ENCODE measurements around the gene MAPKBP1.

MAPKBP1 gene

DNA sequence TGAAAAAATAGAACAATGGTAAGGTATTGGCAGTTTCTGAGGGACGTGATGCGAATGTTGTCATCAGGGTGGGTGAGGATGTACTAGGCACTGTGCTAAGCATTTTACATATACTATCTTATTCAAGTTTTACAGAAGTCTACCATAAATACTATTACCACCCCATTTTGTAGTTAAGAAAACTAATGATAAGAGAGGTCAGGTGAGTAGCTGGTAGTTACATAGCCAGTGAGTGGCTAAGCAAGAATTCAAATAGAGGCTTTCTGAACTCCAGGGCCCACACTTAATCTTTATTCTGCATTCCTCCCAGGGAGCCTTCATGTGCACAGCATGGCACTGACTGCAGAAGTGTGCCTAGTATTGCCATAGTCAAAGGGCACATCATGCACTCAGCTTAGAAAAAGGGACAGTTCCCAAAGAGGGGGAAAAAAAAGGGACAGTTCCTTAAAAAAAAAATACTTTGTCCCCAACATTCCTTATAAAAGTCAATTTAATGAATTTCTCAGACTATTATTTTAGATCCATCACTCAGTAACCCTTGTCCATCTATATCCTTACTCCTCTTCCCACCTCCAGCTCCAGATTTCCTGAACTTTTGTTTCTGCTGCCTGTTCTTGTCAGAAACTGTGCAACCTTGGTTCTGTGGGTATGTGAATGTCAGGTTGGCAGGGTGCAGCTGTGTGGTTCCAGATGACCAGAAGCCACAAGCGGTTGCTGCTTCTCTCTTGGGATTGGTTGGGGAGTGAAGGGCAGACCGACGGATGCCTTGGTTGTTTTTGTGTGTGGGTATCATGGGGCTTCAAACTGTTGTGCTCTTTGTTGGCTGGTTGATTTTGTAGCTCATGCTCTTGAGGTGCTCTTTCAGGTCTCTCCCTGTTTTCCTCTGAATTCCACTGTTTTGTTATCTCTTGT is 8.3 kb downstream of the MAPKBP1 start:
- DNase-seq: no peak

- no peak for DNase-seq
These were observed 9.0 kb downstream of the MAPKBP1 start for GRCh38 chr15:41783296-41783695.

DNA sequence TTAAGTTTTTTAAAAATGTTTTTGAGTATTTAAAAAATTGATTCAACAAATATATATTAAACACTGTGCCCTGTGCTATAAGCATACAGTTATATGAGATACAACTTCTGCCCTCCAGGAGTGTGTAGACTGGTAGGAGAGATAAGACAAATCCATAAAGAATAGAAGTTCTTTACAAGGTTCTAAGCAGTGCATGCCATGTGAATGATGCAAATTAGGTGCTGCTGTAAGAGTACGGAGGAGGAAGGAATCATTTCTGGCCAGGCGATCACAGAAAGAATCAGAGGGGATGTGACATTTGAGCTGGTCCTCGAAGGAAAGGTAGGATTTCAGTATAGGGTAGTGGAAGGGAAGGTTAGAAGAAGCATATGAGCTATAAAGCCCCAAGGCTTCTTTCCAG is 14.0 kb downstream of the MAPKBP1 start:
- no peak for DNase-seq

GRCh38 chr15:41789236-41789635 is 15.0 kb downstream of the MAPKBP1 start:
- DNase-seq: no peak

DNA sequence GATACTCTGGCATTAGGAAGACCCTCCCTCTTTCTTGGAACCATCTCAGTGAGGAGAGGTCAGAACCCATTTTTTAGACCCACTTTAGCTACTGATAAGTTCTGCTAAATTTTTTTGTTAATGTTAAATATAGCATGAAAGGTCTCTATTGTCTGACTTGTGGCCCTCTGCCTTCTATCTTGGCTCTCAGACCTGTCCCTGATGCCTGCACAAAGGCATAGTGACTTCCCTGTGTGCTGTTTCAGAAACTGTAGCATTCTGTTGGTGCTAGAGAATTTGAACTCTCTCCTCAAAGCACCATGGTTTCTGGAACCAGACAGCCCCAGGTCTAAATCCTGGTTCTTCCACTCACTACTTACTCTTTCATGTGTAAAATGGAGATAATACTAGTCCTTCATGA is 15.4 kb downstream of the MAPKBP1 start:
- DNase-seq: no peak

DNA sequence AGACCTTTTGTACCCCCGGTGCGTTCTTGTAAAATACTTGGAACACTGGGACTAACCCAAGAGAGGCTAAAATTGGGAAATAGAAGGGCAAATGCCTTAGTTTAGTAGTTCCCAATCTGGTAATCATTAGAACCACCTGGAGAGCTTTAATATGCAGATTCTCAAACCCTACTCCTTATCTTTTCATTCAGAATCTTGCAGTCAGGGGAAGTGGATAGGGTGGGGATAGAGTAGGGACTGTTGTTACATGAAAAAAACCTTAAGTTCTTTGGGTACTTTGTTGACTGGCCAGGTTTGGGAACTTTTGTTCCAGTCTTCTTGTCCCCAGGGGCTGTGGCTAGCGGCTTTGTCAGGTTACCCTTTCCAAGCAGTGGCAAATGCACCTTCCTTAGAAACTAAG is 15.9 kb downstream of the MAPKBP1 start:
- DNase-seq: no peak

- DNase-seq: no peak
These were observed 16.7 kb downstream of the MAPKBP1 start for GRCh38 chr15:41790756-41791546.

DNA sequence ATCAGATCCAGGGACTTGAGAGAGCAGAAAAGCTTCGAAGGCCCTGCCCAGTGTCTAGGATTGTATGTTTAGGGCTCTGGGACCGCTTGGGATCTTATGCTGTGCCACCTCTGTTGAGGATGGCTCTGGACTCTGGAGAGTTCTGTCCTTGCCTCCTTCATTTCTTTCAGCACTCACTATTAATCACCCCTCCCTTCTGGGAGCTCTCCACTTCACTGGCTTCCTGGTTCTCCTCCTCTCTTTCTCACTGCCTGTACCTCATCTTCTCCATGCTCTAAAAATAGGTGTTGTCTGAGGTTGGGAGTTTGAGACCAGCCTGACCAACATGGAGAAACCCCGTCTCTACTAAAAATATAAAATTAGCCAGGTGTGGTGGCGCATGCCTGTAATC is 17.3 kb downstream of the MAPKBP1 start:
- DNase-seq: no peak

DNA sequence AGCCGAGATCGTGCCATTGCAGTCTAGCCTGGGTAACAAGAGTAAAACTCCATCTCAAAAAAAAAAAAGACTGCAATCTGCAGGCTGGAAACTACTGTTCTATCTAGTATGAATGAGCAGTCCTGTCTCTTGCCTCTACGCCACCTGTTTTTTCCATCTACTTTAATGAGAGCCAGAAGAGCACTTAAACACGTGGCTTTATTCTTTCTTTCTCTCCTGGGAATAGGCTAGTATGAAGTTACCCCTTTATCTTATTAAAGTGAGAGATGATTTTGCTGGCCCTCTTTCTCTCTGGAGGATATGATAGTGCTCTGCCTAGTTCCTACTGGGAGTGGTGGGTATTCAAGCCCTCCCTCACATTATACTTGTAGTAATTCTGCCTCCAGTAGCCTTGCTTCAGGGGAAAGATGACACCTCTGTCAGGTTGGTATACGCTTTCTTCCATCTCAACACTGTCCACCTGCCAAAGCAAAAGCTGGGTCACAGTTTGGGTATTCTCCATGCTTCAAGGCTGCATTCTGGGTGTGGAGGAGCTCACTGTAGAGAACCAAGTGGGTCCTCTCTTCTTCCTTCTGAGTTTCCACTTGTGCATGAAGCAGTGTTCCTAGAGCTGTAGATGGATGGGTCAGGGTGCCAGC is 17.8 kb downstream of the MAPKBP1 start:
- no peak for DNase-seq

DNA sequence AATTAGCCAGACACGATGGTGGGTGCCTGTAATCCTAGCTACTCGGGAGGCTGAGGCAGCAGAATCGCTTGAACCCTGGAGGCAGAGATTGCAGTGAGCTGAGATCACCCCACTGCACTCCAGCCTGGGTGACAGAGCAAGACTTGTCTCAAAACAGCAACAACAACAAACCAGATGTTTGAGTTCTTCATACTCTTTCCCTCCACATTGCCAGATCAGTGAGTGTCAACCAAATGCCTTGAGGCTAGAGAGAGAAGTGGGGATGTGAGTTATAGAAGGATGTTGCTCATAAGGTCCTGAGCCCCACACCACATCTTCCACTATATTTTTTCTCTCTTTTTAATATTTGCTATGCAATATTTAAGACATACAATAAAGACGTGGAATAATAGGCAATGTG is 19.8 kb downstream of the MAPKBP1 start:
- DNase-seq: no peak

GRCh38 chr15:41795996-41796856 is 21.9 kb downstream of the MAPKBP1 start:
- no peak for DNase-seq

DNA sequence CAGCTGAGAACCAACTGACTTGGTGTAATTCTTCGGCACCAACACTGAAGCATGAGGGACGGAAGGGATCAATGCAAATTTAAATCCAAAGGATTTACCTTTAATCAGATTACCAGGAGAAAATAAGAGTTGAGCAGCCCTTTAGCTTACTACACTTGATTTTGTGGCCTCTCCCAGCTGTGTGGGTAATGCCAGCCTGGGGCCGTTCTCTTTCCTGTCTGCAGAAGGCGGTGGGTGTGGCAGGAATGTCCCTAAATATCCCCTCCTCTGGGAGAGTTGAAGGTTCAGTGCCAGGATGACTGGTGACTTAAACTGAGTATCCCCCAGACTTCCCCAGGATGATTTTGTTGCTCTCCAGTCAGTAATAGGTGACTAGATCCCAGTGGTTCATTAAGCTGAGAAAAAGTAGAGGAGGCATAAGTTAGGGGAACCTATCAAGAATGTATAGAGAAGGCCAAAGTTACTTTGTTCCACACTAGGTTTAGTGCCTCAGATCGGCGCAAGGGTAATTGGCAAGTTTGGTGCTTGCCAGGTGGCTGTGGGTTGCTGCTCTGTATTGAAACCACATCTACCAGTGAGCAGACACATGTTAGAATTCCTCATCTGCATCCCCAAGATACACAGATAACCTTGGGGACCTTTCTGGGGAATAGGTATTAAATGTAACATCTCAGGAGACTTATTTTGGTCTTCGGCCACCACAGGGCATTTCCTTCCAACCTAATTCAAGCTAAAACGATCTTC is 23.1 kb downstream of the MAPKBP1 start:
- DNase-seq: no peak

DNA sequence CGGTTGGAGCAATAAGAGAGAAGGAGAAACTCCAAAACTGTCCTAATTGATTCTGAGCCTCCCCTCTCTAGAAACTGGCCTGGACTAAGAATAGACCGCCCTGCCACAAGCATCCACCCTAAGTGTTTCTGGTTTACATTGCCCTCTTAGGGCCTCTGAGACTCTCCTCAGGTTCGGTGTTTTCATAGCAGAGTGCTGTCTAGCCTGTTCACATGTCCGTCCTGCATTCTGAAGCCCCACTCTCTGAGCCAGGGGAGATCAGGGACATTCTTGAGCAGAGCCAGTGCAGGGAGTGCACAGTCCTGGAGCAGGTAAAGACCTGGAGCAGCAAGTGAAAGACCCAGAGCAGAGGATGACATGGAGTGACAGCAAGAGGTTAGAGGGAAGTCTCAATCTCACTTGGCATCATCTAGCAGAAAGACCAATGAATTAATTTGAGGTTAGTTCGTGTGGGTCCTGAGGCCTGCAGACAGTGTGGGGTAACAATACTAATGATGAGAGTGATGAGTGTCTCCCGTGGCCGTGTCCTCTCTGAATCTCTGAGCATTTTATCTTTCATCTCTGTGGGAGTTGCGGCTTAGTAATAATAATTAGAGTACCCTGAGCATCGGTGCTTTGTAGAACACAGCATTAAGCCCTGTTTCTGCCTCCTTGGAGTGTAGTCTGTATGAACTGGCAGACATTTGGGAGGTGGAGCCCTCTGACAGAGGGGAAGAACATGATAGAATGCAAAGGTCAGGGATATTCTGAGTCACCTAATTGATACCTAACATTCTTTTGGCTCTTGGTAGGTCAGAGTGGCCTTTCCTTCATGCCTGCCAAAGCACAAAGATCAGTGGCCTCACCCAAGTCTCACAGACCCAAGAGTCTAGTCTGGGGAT is 24.6 kb downstream of the MAPKBP1 start:
- DNase-seq: no peak

DNA sequence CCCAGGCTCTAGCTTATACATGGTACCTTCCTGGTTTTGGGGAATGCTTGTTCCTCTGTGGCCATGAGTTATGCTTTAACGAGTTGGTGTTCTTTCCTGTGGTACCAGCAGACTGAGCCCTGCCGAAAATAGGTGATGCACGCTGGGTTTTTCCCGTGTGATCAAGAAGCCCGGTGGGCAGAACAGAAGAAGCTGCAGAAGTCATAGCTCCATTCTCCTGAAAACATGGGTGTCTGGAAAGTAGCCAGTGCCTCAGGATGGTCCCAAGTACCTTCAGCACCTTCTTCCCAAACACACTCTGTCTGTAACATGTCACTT is 25.2 kb downstream of the MAPKBP1 start:
- no peak for DNase-seq

DNA sequence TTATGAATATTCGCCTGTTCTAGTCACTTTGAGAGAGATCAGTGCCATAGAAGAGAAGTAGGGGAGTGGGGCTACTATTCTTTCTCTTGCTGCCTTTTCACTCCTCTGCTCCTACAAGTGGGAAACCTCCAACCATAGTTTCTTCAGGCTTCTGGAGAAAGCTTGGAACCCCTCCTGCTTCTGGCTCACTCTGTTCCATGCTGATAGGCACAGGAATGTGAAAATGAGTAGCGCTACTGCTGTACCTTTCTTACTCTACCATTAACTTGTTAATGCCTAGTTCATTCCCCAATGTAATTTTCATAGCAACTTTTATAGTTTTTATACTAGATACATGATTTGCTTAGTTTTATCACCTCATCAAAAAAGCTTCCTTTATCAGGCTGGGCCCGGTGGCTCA is 26.9 kb downstream of the MAPKBP1 start:
- no peak for DNase-seq

GRCh38 chr15:41801850-41802455 is 27.7 kb downstream of the MAPKBP1 start:
- no peak for DNase-seq

DNA sequence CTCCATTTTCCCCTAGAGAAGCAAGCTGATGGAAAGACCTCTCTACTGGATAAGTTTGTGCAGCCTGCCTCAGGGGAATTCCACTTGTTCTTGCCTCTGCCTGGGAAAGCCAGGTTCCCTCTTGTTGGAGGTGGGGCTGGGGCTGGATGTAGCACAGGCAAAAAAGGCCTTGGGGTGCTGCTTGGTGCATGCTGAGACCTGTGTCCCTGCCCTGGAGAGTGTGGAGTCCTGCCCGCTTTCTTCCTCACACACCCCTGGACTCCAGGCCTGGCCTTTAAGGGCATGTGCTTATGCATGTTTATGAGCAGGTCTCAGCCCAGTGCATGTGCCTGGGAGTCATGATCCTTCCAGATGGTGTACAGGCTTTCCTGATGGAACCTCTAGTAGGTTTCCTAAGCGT is 30.1 kb downstream of the MAPKBP1 start:
- no peak for DNase-seq

- no peak for DNase-seq
These were observed 30.8 kb downstream of the MAPKBP1 start for GRCh38 chr15:41804916-41805666.

DNA sequence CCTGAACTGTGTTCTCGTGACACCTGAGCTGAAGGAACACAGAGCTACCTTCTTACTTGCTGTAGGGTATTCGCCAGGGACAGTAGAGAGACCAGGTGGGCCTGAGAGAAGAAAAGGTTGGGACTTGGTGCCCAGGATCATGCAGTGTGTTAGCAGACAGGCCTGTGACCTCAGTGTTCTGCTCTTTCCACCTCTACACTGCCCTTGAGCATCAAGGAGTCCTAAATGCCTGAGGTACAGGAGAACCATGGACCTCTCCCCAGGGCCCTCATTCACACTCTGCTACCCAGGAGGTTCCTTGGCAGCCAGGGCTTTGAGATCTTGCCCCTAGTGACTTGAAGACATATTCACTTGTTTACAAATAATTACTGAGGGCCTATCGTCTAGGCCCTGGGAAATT is 31.4 kb downstream of the MAPKBP1 start:
- no peak for DNase-seq
